ENCODE data around the gene ATRAID.
A peak's percentile ranks its signal among the peaks of the same experiment; 100 is the strongest.

Gene ATRAID

DNA sequence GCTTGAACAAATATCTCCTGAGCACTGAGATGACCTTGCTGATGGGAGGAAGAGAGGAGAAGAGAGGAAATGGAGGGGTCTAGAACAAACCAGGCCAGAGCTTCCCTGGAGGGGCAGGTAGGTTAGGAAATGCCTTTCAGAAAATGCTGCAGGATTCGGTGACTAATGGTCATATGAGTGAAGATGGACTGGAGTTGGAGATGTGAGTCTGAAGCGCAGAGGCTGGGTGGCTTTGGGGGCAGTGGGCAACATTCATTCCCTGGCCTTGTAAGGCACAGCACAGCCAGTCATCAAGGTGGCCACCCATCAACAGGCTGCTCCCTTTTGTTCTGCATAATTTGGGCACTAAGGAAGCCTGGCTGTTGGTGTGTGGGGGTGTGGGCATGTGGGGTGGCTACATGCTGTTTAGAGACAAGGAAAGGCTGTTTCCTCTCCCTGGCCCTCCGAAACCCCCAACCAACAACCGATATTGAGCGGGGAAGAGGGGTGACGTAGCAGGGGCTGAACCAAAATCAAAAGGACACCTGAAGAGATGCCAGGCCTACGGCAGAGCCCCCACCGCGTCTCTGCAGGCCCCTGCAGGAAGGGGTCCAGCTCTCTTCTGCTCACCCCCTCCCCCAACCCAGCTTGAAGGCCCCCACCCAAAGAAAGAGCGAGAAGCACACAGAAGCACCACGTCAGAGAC lies 49.5 kb downstream of the ATRAID start:
- TF ChIP-seq, protein P1, sequence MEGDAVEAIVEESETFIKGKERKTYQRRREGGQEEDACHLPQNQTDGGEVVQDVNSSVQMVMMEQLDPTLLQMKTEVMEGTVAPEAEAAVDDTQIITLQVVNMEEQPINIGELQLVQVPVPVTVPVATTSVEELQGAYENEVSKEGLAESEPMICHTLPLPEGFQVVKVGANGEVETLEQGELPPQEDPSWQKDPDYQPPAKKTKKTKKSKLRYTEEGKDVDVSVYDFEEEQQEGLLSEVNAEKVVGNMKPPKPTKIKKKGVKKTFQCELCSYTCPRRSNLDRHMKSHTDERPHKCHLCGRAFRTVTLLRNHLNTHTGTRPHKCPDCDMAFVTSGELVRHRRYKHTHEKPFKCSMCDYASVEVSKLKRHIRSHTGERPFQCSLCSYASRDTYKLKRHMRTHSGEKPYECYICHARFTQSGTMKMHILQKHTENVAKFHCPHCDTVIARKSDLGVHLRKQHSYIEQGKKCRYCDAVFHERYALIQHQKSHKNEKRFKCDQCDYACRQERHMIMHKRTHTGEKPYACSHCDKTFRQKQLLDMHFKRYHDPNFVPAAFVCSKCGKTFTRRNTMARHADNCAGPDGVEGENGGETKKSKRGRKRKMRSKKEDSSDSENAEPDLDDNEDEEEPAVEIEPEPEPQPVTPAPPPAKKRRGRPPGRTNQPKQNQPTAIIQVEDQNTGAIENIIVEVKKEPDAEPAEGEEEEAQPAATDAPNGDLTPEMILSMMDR (conservative IDR thresholded peaks at IDR 0.05; ENCODE audit: low read depth, low read length) = no peak
- no peak for DNase-seq (ENCODE audit: low read depth)
- H3K4me3 ChIP-seq (ENCODE audit: low read depth, low read length) = no peak overlapping the region

DNA sequence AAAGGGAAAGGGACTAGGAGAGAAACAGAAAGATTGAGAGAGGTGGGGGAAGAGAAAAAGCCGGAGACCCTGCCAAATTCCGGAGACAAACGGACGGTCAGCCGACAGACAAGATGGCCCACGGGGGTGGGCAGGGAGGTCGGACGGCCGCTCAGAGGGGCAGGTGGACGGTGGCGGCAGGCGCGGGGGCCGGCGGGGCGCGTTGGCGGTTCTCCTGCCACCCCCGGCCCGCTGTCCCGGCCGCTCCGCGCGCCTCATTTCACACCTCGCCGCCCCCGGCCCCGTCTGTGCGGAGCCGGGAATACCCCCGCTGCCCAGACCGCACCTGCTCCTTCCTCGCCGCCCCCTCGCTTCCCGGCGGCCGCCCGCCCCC lies 50.1 kb downstream of the ATRAID start:
- H3K4me3 ChIP-seq (ENCODE audit: low read depth, low read length) = no peak overlapping the region
- no peak for DNase-seq (ENCODE audit: low read depth)
- TF ChIP-seq, protein P1 (conservative IDR thresholded peaks at IDR 0.05; ENCODE audit: low read depth, low read length) = no peak

DNA sequence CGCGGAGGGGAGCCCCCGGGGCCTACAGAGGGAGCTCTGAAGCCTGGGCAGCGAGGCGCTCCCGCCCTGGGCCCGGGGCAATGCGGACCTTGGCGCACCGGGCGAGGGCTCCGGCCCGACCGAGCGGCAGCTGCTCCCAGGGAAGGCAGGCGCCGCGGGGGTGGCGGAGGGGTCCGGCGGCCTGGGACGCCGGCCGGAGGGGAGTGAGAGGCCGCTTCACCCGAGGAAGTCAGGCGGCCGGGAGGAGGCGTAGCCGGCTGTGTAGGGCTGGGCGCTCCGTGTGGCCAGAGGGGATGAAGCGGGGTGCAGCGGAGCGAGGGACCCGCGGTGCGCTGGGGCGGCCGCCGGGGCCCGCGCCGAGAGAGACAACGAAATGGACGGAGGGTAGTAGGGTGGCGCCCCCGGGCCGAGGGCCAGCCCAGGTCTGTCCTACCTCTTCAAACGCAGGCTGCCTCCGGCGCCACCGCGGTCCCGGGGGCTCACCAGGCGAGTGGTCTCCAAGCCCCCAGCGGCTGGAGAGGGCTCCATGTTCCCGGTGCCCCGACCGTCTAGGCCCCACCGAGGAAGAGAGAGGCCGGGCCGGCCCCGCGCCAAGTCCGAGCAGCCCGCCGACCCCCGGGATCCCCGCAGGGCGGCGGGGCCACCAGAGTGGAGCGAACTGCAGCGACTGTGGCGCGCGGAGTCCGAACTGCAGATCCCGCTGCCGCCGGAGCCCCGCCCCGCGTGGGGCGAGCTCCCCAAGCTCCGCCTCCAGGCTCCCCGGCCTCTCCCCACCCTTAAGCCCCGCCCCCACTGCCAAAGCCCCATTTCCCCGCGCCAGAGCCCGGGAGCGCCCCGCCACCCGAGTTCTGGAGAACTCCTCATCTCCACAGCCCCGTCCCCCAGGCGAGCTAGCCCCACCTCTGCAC lies 50.8 kb downstream of the ATRAID start, which contains the start of gene SLC30A3:
Gene SLC30A3, minus strand, starts transcription at position 669 of the 908 bp plus-strand sequence. Its CDS starts 141 bp downstream, at position 528.
- TF ChIP-seq, protein P1 (conservative IDR thresholded peaks at IDR 0.05; ENCODE audit: low read depth, low read length) = no peak
- H3K4me3 ChIP-seq (ENCODE audit: low read depth, low read length) = peak within 1 kb of the TSS; percentile 7
- no peak for DNase-seq (ENCODE audit: low read depth)

DNA sequence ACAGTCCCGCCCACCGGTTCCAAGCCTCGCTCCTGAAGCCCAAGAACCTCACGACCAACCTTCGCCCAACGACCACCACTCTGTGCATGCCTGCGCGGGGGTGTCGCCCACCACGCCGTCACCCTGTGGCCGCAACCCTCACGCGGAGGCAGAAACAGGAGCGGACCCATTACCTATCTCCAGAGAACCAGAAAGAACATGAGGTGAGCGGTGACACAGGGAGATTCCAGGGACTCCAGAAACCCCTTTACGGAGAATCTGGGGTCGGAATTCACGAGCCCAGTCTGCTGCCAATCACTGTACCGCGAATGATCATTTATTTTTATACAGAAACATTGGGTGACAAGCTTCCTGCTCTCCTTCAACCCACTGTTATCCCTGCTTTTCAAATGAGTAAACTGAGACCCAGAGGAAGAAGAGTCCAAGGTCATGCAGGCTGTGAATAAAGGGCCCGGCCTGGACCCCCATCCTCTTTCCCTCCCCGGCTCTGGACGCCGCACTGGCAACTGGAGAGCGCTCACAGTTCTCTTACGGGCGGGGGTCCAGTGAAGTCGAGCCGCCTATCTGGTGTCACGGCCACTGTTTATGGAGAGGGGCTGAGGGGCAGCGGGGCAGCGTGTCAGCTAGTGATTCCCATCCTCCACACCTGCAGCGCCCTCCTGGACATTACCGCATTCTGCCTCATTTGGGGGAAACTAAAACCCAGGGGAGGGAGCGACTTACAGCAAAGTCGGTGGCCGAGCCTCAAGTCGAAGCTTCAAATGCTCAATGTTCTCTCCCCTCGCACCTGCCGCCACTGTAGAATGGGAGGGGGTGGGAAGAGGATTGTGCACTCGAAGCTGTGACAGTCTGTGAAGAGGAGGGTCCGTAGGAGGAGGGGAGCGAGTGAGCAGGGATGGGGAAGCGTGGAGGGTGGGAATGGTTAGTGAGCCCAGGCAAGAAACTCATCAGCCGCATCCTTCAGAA lies 51.7 kb downstream of the ATRAID start:
- TF ChIP-seq, protein P1 (conservative IDR thresholded peaks at IDR 0.05; ENCODE audit: low read depth, low read length) = no peak
- H3K4me3 ChIP-seq (ENCODE audit: low read depth, low read length) = peak overlapping the region; percentile 7
- no peak for DNase-seq (ENCODE audit: low read depth)

DNA sequence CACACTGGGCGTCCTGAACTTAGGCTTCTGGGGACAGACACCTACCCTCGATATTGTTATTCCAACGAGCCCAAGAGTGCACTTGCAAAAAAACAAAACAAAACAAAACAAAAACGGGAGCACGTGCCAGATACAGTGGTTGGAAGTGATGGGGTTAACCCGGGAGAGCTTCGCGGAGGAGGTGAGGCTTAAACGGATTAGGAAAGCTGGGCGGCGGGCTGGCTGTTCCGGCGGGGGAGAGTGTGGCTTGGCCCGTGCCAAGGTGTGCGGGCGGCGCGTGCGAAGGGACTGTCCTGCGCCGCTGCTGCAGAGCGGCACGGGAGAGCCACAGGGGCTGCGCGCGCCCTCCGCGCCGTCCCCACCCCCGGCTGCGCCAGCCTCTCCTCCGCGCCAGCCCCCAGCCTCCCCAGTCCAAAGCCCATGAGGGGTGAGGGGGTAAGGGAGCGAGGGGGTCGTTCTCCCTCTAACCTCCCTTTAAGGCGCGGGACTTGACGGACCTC lies 52.5 kb downstream of the ATRAID start:
- no peak for DNase-seq (ENCODE audit: low read depth)
- no peak overlapping the region for H3K4me3 ChIP-seq (ENCODE audit: low read depth, low read length)
- TF ChIP-seq, protein P1 (conservative IDR thresholded peaks at IDR 0.05; ENCODE audit: low read depth, low read length) = no peak

DNA sequence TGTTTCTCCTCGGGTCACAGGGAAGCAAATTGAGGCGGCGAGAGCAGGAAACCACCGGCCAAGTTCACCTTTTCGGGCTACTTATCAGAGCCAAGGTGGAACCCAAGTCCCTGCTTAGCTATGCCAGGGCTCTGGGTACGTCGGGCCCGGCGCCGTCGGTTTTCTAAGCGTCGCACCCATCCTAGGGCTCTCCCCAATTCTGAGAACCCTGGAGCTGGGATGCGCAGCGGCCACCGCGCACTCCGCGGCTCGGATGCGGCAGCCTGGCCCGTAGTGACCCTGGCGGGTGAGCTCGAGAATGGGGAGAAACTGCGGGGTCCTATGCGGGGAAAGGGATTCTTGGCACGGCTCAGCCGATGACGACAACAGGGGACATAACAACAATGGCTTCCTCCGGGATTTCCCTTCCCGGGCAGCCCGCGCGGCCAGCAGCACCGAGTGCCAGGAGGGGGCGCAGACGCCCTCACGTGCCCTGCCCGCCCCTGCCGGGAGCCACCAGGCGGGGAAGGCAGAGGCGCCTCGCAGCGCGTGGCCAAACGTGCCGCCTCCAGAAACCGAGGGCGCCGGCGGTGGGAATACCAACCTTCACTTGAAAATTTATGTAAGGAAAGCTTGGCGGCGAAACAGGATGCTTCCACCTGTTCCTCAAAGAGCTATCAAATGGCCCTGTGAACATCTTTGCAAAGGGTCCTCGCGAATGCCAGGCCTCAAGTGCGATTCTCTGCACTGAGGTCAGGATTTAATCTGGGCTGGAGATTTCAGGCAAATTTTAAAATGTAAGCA lies 53.1 kb downstream of the ATRAID start:
- no peak overlapping the region for H3K4me3 ChIP-seq (ENCODE audit: low read depth, low read length)
- TF ChIP-seq, protein P1 (conservative IDR thresholded peaks at IDR 0.05; ENCODE audit: low read depth, low read length) = peak; percentile 21

More for the DNA sequence above, 53.1 kb downstream of the ATRAID start:
- DNase-seq (ENCODE audit: low read depth) = peak; percentile 27

All from choroid plexus epithelial cell (primary cell).